K562 (cell line): ENCODE measurements around the gene MAST4. TPM values are rescaled to one million over a fixed set of nuclear protein-coding genes. Genes with fewer than 3 reads are reported as not detected.
A peak's percentile ranks its signal among the peaks of the same experiment; 100 is the strongest.

Source experiments
- ATAC-seq: fragments of 200-7000 bp; cut with Tn5 transposase; 3 replicates; pipeline ENCODE4 v1.9.1; 2020; ENCODE audit warnings: moderate library complexity
- BruUV-seq: library from RNA; stranded (reverse); fragments of 400-500 nt; replicated peaks from 2 replicates; lab custom pipeline; 2021; lab: Mats Ljungman, UMichigan
- CTCF ChIA-PET: fragments of 300-600 bp; formaldehyde crosslinking; extraction: SDS; loops from one replicate; lab custom pipeline; 2021; ENCODE audit warnings: low intra/inter-chr PET ratio; lab: Yijun Ruan, JAX
- POLR2A ChIA-PET: fragments of 300-600, 350-650 bp; sonication (Branson Sonifier 250); formaldehyde crosslinking; extraction: SDS; loops from one replicate; lab custom pipeline; 2021; ENCODE audit warnings: antibody characterized with exemption, inconsistent platforms; lab: Yijun Ruan, JAX
- DNase-seq, 4 experiments: peaks; one replicate each; pipeline versions ENCODE4 v3.0.0 to v3.0.0-alpha.2; 2011 to 2018; ENCODE audit warnings: low spot score in 3 of 4, mixed read lengths in 3 of 4; ENCODE audit errors: extremely low read depth in 1 of 4
- FAIRE-seq: peaks from 2 replicates; lab custom pipeline; 2011; peaks lifted over from hg19 to GRCh38; lab: Jason Lieb, UNC
- H2AFZ ChIP-seq: 2 replicates; pipeline ENCODE4 v1.6.0; 2011; ENCODE audit warnings: low read depth, low read length, control low read depth, inconsistent platforms
- H3K27ac ChIP-seq: fragments of 200-600 bp; 3 replicates; pipeline ENCODE4 v1.8.0; 2011; ENCODE audit warnings: low read depth, mild to moderate bottlenecking, control low read depth, inconsistent platforms, low read length, moderate library complexity, mixed read lengths; ENCODE audit errors: extremely low read depth
- H3K27me3 ChIP-seq, 2 experiments: fragments of 300-600 bp in 1 of 2; 2 replicates in 1 of 2; 3 replicates in 1 of 2; pipeline versions ENCODE4 v1.6.0 to v1.8.0; 2011; ENCODE audit warnings: inconsistent platforms in 2 of 2, low read length in 2 of 2, mild to moderate bottlenecking in 1 of 2, mixed read lengths in 1 of 2, moderate library complexity in 1 of 2; ENCODE audit not compliant: control insufficient read depth in 2 of 2, insufficient read depth in 2 of 2
- H3K36me3 ChIP-seq: fragments of 300-600 bp; 3 replicates; pipeline ENCODE4 v1.8.0; 2011; ENCODE audit warnings: mild to moderate bottlenecking, low read length, inconsistent platforms; ENCODE audit not compliant: control insufficient read depth, insufficient read depth
- H3K4me1 ChIP-seq, 2 experiments: fragments of 200-600 bp in 1 of 2; replicated peaks in 1 of 2; 2 replicates in 1 of 2; 3 replicates in 1 of 2; pipeline versions ENCODE4 v1.5.1 to v1.8.0; 2011; ENCODE audit warnings: inconsistent platforms in 2 of 2, low read length in 2 of 2, mild to moderate bottlenecking in 1 of 2, mixed read lengths in 1 of 2, moderate library complexity in 1 of 2; ENCODE audit not compliant: control insufficient read depth in 2 of 2, insufficient read depth in 2 of 2
- H3K4me2 ChIP-seq: 2 replicates; pipeline ENCODE4 v1.6.1; 2011; ENCODE audit warnings: low read length, control low read depth, inconsistent platforms, mixed read lengths; ENCODE audit not compliant: insufficient read depth
- H3K4me3 ChIP-seq: fragments of 200-600 bp; sonication (generic), shearing (Covaris generic); 2 replicates; pipeline ENCODE4 v1.5.1; 2016; ENCODE audit warnings: control low read depth, inconsistent platforms
- H3K79me2 ChIP-seq: fragments of 200-600 bp; 3 replicates; pipeline ENCODE4 v1.8.0; 2011; ENCODE audit warnings: low read length, inconsistent platforms; ENCODE audit not compliant: control insufficient read depth, insufficient read depth
- H3K9ac ChIP-seq, 2 experiments: 2 replicates each; pipeline versions ENCODE4 v1.6.0 to v1.6.1; 2011; ENCODE audit warnings: low read depth in 2 of 2, low read length in 2 of 2, control low read depth in 1 of 2, inconsistent platforms in 1 of 2, mild to moderate bottlenecking in 1 of 2, mixed read lengths in 1 of 2; ENCODE audit not compliant: insufficient read depth in 1 of 2
- H3K9me1 ChIP-seq: one replicate; pipeline ENCODE4 v1.6.0; 2011; ENCODE audit warnings: inconsistent platforms, mild to moderate bottlenecking, low read length, moderate library complexity; ENCODE audit not compliant: control insufficient read depth, insufficient read depth
- H3K9me3 ChIP-seq: replicated peaks from 2 replicates; pipeline ENCODE4 v1.5.1; 2011; ENCODE audit warnings: low read depth, low read length, inconsistent platforms; ENCODE audit not compliant: control insufficient read depth, insufficient read depth
- H4K20me1 ChIP-seq: replicated peaks from 2 replicates; pipeline ENCODE4 v1.6.1; 2011; ENCODE audit warnings: low read length, inconsistent platforms, mixed read lengths; ENCODE audit not compliant: control insufficient read depth, insufficient read depth
- BHLHE40 ChIP-seq: IDR thresholded peaks from 2 replicates; pipeline ENCODE4 v1.6.1; 2011; ENCODE audit warnings: low read length, improper control_type of control experiment
- CREM ChIP-seq: IDR thresholded peaks from 2 replicates; pipeline ENCODE4 v1.6.1; 2014; ENCODE audit warnings: antibody characterized with exemption, low read depth
- CTBP1 ChIP-seq: fragments of 450-650 bp; IDR thresholded peaks from 2 replicates; pipeline ENCODE4 v1.6.1; 2016; ENCODE audit warnings: borderline replicate concordance
- FOXA3 ChIP-seq, 2 experiments: fragments of 450-650 bp in 1 of 2; sonication (generic) in 1 of 2; formaldehyde crosslinking; IDR thresholded peaks in 1 of 2; conservative IDR thresholded peaks in 1 of 2; 2 replicates each; pipeline versions ENCODE4 v1.4.0 to v1.8.0; 2020 to 2022; ENCODE audit warnings: mild to moderate bottlenecking in 2 of 2, missing genetic modification reagents in 1 of 2
- MAFK ChIP-seq: IDR thresholded peaks from 2 replicates; pipeline ENCODE4 v1.6.1; 2011; ENCODE audit warnings: low read length, improper control_type of control experiment
- PML ChIP-seq: IDR thresholded peaks from 2 replicates; pipeline ENCODE4 v1.6.1; 2012; ENCODE audit warnings: low read length, inconsistent platforms
- TAF7 ChIP-seq: fragments of 450-650 bp; IDR thresholded peaks from 2 replicates; pipeline ENCODE4 v1.6.1; 2016; ENCODE audit warnings: missing genetic modification characterization, missing compliant biosample characterization
- THAP12 ChIP-seq: fragments of 250-450 bp; sonication (Bioruptor Pico); IDR thresholded peaks from 2 replicates; pipeline ENCODE4 v1.9.0; 2021; ENCODE audit warnings: mild to moderate bottlenecking, inconsistent platforms
- TSC22D4 ChIP-seq: fragments of 450-650 bp; IDR thresholded peaks from 2 replicates; pipeline ENCODE4 v1.6.1; 2016; ENCODE audit warnings: missing genetic modification characterization, missing biosample characterization, control low read depth
- ZFP91 ChIP-seq: sonication (generic); formaldehyde crosslinking; IDR thresholded peaks from 2 replicates; pipeline ENCODE4 v1.8.0; 2022; ENCODE audit warnings: mild to moderate bottlenecking, missing genetic modification reagents
- ZFPM2 ChIP-seq: fragments of 250-450 bp; sonication (Bioruptor Pico); IDR thresholded peaks from 2 replicates; pipeline ENCODE4 v1.5.1; 2022; ENCODE audit warnings: mild to moderate bottlenecking
- ZNF140 ChIP-seq: fragments of 250-450 bp; sonication (Bioruptor Pico); IDR thresholded peaks from 2 replicates; pipeline ENCODE4 v1.8.0; 2021; ENCODE audit warnings: moderate library complexity, mild to moderate bottlenecking, inconsistent platforms
- ZNF232 ChIP-seq: sonication (generic); formaldehyde crosslinking; IDR thresholded peaks from 2 replicates; pipeline ENCODE4 v1.8.0; 2022; ENCODE audit warnings: mild to moderate bottlenecking, missing genetic modification reagents
- WGBS: fragments of 100-300 bp; shearing (Covaris generic); methylation state at CpG from one replicate; pipeline ENCODE4 v1.1.6; 2016; ENCODE audit warnings: low coverage, mixed read lengths; ENCODE audit not compliant: insufficient coverage; ENCODE audit errors: missing lambda C conversion rate; 5-methylcytosine and 5-hydroxymethylcytosine counted together
- in situ Hi-C: fragments of 300-500 bp; cut with MboI; formaldehyde crosslinking; loops from 4 replicates; pipeline ENCODE4 v1.15.0; 2018; ENCODE audit warnings: inconsistent platforms, mixed read lengths
- intact Hi-C: fragments of 100-400 bp; cut with micrococcal nuclease; formaldehyde crosslinking; loops from 2 replicates; pipeline ENCODE4 v1.14.2; 2022
- polyA plus RNA-seq, 8 experiments: library from polyadenylated mRNA; depleted of rRNA in 4 of 8; stranded (reverse) in 5 of 8; unstranded in 3 of 8; fragments of >200 nt; fragmentation: Nextera tagmentation in 2 of 8; fragmentation: Illumina TruSeq in 1 of 8; extraction: Ambion mirVana in 2 of 8; extraction: Trizol in 1 of 8; gene quantifications; 2 replicates each; pipeline versions ENCODE4 v1.2.1 to v1.2.3, GENCODE V29; 2011 to 2014; ENCODE audit warnings: inconsistent platforms in 1 of 8, missing spikeins in 1 of 8
- total RNA-seq, 7 experiments: library from RNA; depleted of rRNA in 6 of 7; stranded (reverse); fragments of >200 nt in 6 of 7; fragmentation: Illumina TruSeq in 2 of 7; extraction: Trizol in 2 of 7; gene quantifications; 2 replicates each; pipeline versions ENCODE4 v1.2.1 to v1.2.3, GENCODE V29; 2011 to 2021; ENCODE audit warnings: low replicate concordance in 1 of 7
- TF ChIP-seq, protein P1 (sequence below): fragments of 250-450 bp; sonication (Bioruptor Pico); IDR thresholded peaks from 2 replicates; pipeline ENCODE4 v1.4.0; 2020; ENCODE audit warnings: mild to moderate bottlenecking, moderate library complexity

MAST4 gene
- total and polyA plus RNA-seq, 9 of the 15 experiments (the other 6 are each of a cell fraction or from before 2014, with no cell fraction given), result 0.88 to 10.1 (median 5.2) TPM

DNA sequence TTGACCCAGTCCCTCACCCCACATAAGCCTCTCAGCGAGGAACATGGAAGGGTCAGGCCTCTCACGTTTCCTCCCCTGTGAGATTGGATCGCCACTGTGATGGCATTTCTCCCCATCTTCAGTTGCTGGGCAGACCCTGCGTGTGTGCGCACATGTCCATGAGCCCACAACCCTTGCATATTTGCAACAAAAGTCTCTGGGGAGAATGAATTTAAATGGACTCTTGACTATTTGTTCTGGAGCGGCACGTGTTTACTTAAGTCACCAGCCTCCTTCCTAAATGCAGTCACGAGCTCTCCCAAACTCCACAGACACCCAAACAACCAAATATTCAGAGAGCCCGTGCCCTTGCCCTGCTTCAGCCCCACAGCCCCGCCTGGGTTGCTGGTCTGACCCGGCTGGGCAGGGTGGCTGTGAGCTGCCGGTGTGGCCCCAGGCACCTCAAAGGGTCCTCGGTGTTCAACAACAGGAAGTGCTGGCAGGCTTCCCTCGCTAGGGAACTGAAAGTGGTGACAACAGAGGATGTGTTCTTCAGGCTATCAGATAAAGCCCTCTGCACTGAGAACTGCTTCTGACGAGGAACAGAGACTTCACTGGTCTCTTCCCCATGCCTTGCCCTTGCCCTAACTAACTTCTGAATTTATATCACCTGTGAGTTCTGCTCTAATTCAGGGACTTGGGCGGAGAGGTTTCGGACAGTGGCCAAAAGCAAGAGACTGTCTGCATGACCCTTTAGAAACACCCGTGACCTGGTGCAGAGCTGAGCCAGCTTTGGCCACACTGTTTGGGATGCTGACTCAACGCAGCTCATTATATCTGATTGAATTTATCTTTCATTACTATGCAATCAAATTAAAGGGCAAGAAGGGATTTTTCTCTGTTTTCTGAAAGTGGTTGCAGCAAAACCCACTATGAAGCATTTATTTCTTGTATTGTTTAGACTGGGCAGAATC lies 619.6 kb downstream of the MAST4 start (continued):
- TF ChIP-seq, protein P1, sequence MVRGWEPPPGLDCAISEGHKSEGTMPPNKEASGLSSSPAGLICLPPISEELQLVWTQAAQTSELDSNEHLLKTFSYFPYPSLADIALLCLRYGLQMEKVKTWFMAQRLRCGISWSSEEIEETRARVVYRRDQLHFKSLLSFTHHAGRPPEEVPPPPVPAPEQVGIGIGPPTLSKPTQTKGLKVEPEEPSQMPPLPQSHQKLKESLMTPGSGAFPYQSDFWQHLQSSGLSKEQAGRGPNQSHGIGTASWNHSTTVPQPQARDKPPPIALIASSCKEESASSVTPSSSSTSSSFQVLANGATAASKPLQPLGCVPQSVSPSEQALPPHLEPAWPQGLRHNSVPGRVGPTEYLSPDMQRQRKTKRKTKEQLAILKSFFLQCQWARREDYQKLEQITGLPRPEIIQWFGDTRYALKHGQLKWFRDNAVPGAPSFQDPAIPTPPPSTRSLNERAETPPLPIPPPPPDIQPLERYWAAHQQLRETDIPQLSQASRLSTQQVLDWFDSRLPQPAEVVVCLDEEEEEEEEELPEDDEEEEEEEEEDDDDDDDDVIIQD (CRISPR knock-in tag), result no peak
- TF ChIP-seq CTBP1 (peak; percentile 23; the same call in 1 of the 2 replicates), ZNF140 (CRISPR knock-in tag) (no peak), FOXA3 (CRISPR knock-in tag; conservative IDR thresholded peaks at IDR 0.05 in 1 of 2, IDR thresholded peaks at IDR 0.05 in 1 of 2) (0 out of 4 replicates have a peak, but pooled peaks of 1 of the 2 experiments have one; percentile 26), MAFK (no peak)
- TF ChIP-seq, all 486 proteins: peak for 17

DNA sequence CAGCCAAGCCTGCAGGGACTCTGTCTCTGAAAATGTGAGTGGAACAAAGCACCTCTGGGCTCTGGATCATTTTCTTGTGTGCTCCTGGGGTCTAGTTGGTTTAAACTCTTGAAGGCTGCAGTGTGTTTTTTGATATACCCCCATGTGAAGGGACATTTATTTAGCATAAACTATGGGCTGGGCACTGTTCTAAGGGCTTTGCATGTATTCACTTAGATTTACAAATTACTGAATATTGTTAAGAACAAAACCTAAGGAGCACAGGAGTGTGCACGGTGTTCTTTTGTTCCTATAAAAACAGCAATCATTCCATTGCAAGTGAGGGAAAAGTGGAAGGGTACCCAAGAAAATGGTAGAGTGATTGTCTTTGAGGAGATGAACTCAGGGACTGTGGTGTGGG lies 620.4 kb downstream of the MAST4 start:
- in situ Hi-C loops, result loop anchor here (10.0 kb wide), 3 partner anchors 222 to 912 kb away; no protein-coding TSS in a partner anchor
- 0% methylated on average over 1 of the region's 1 CpG for WGBS
- Histone ChIP-seq H3K9ac (no peak overlapping the region), H3K36me3 (no peaks in the 10 kb centered on the region), H3K9me3 (no peaks in the 10 kb centered on the region), H3K27ac (no peak overlapping the region), H3K79me2 (no peaks in the 10 kb centered on the region), H3K4me2 (no peak overlapping the region), H3K27me3 (peaks cover 10 to 28% of the 10 kb centered on the region in 2 experiments), H4K20me1 (no peaks in the 10 kb centered on the region; the same call in 1 of the 2 replicates), H2AFZ (no peak overlapping the region), H3K4me1 (peaks cover 0 to 6% of the 10 kb centered on the region in 2 experiments; a peak in 1 of 5 replicates), H3K4me3 (no peak overlapping the region), H3K9me1 (no peaks in the 10 kb centered on the region)
- CTCF ChIA-PET, result no interaction called here
- ATAC-seq (no peak), FAIRE-seq (no peak), DNase-seq (no peak)
- intact Hi-C loops, result no loop called here
- no TSS peak for BruUV-seq
- POLR2A ChIA-PET, result no interaction called here
- TF ChIP-seq ZFPM2 (CRISPR knock-in tag), result no peak
- TF ChIP-seq ZNF232, result no peak
- no peak for TF ChIP-seq CREM
- no peak for TF ChIP-seq TAF7
- TF ChIP-seq ZFP91 (CRISPR knock-in tag), result no peak
- no peak for TF ChIP-seq BHLHE40
- no peak for TF ChIP-seq THAP12 (CRISPR knock-in tag)
- no peak for TF ChIP-seq PML
- TF ChIP-seq TSC22D4 (tag), result no peak
